ENCODE results near the gene AXDND1.
"Not testable (repeated sequence)": the region's sequence is repeated elsewhere in the genome, so short reads cannot be mapped to it uniquely, and the experiment has no call there.

AXDND1 gene

GRCh38 chr1:179365342-179366092, at the start of gene AXDND1:
Gene AXDND1 (plus strand): TSS chr1:179365971. CDS start chr1:179366510, 539 bp downstream.
- peak; percentile 86 for DNase-seq (ENCODE audit: low read depth)

GRCh38 chr1:179318491-179318890, 47.3 kb upstream of the AXDND1 start:
- no peak for DNase-seq (ENCODE audit: low read depth)

- no peak for DNase-seq (ENCODE audit: low read depth)
Observed at GRCh38 chr1:179321533-179322216, 44.1 kb upstream of the AXDND1 start.

GRCh38 chr1:179322557-179322956, 43.2 kb upstream of the AXDND1 start:
- no peak for DNase-seq (ENCODE audit: low read depth)

GRCh38 chr1:179323436-179323835, 42.3 kb upstream of the AXDND1 start:
- no peak for DNase-seq (ENCODE audit: low read depth)

- no peak for DNase-seq (ENCODE audit: low read depth)
Observed at GRCh38 chr1:179325836-179326235, 39.9 kb upstream of the AXDND1 start.

GRCh38 chr1:179326746-179327145, 39.0 kb upstream of the AXDND1 start:
- DNase-seq (ENCODE audit: low read depth), result no peak

- DNase-seq (ENCODE audit: low read depth), result no peak
Observed at GRCh38 chr1:179327196-179327595, 38.6 kb upstream of the AXDND1 start.

GRCh38 chr1:179327679-179328078, 38.1 kb upstream of the AXDND1 start:
- no peak for DNase-seq (ENCODE audit: low read depth)

GRCh38 chr1:179329862-179330261, 35.9 kb upstream of the AXDND1 start:
- DNase-seq (ENCODE audit: low read depth), result no peak

- no peak for DNase-seq (ENCODE audit: low read depth)
Observed at GRCh38 chr1:179334440-179334839, 31.3 kb upstream of the AXDND1 start.

- DNase-seq (ENCODE audit: low read depth), result no peak
Observed at GRCh38 chr1:179337288-179337687, 28.5 kb upstream of the AXDND1 start.

- DNase-seq (ENCODE audit: low read depth), result no peak
Observed at GRCh38 chr1:179337942-179338560, 27.7 kb upstream of the AXDND1 start.

- DNase-seq (ENCODE audit: low read depth), result no peak
Observed at GRCh38 chr1:179340918-179341317, 24.9 kb upstream of the AXDND1 start.

- no peak for DNase-seq (ENCODE audit: low read depth)
Observed at GRCh38 chr1:179341943-179342547, 23.7 kb upstream of the AXDND1 start.

- no peak for DNase-seq (ENCODE audit: low read depth)
Observed at GRCh38 chr1:179342740-179343404, 22.9 kb upstream of the AXDND1 start.

GRCh38 chr1:179351281-179351680, 14.5 kb upstream of the AXDND1 start:
- no peak for DNase-seq (ENCODE audit: low read depth)

- no peak for DNase-seq (ENCODE audit: low read depth)
Observed at GRCh38 chr1:179352236-179352635, 13.5 kb upstream of the AXDND1 start.

GRCh38 chr1:179353546-179353945, 12.2 kb upstream of the AXDND1 start:
- peak; percentile 34 for DNase-seq (ENCODE audit: low read depth)

- DNase-seq (ENCODE audit: low read depth), result not testable (repeated sequence)
Observed at GRCh38 chr1:179361631-179362030, 4.1 kb upstream of the AXDND1 start.

GRCh38 chr1:179366093-179366800, 476 bp downstream of the AXDND1 start:
- DNase-seq (ENCODE audit: low read depth), result no peak

Data from stromal cell of bone marrow (primary cell).